Activated naive CD8-positive, alpha-beta T cell treated with anti-CD3 and anti-CD28 coated beads for 36 hours (primary cell): ENCODE data around the gene TMEM232. TPM values are rescaled to one million over a fixed set of nuclear protein-coding genes. Genes with fewer than 3 reads are reported as not detected.
"Not testable (repeated sequence)": the region's sequence is repeated elsewhere in the genome, so short reads cannot be mapped to it uniquely, and the experiment has no call there.

Source experiments
- DNase-seq: peaks from one replicate; pipeline ENCODE4 v3.0.0; 2021
- H3K27ac Mint-ChIP-seq: one replicate; pipeline ENCODE4 v1.8.0; 2022; ENCODE audit warnings: mild to moderate bottlenecking, moderate library complexity, mixed read lengths
- H3K27me3 Mint-ChIP-seq: one replicate; pipeline ENCODE4 v1.8.0; 2022; ENCODE audit warnings: mild to moderate bottlenecking, mixed read lengths
- H3K36me3 Mint-ChIP-seq: one replicate; pipeline ENCODE4 v1.8.0; 2021; ENCODE audit warnings: mild to moderate bottlenecking, mixed read lengths
- H3K4me1 Mint-ChIP-seq: one replicate; pipeline ENCODE4 v1.8.0; 2021; ENCODE audit warnings: mixed read lengths
- H3K4me3 Mint-ChIP-seq: one replicate; pipeline ENCODE4 v1.8.0; 2022; ENCODE audit warnings: mild to moderate bottlenecking, moderate library complexity, mixed read lengths
- H3K9me3 Mint-ChIP-seq: one replicate; pipeline ENCODE4 v1.8.0; 2022; ENCODE audit warnings: mixed read lengths
- total RNA-seq, 2 experiments: library from RNA; stranded (reverse); gene quantifications; one replicate each; pipeline ENCODE4 v1.2.3, GENCODE V29; 2021

Gene TMEM232
- total RNA-seq, 2 experiments from 2014 or later = 0.66 to 1.2 TPM

DNA sequence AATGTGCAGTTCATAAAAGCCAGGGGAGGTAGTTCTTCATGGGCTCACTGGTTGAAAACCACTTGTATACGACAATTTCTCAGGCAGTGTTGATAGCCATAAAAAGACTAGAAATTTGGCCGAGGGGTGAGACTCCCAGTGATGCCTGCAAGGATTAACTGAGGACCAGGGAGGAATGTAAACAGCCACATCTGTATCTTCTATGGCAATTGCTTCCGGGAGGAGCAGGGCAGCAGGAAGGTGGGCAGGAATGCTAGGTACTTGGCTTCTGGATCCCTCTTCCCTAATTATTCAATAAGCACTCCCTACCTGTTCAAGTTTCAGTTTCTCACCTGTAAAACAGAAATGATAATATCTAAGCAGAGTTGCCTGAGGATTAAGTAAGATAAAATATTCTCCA, 45.4 kb downstream of the TMEM232 start:
- H3K9me3 Mint-ChIP-seq = no peaks in the 10 kb centered on the region
- H3K27ac Mint-ChIP-seq = no peak overlapping the region

DNA sequence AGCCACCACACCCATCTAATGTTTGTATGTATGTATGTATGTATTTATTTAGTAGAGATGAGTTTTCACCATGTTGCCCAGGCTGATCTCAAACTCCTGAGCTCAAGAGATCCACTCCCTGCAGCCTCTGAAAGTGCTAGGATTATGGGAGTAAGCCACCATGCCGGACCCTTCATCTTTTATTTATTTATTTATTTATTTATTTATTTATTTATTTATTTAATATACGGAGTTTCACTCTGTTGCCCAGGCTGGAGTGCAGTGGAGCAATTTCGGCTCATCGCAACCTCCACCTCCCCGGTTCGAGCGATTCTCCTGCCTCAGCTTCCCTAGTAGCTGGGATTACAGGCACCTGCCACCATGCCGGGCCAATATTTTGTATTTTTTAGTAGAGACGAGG, 49.9 kb downstream of the TMEM232 start:
- H3K9me3 Mint-ChIP-seq, H3K4me3 Mint-ChIP-seq, DNase-seq, H3K27me3 Mint-ChIP-seq, H3K4me1 Mint-ChIP-seq, H3K36me3 Mint-ChIP-seq, H3K27ac Mint-ChIP-seq: not testable (repeated sequence)

More for the DNA sequence above, 45.4 kb downstream of the TMEM232 start:
- DNase-seq = no peak
- Mint-ChIP-seq H3K36me3 (no peaks in the 10 kb centered on the region), H3K4me1 (no peaks in the 10 kb centered on the region), H3K4me3 (no peak overlapping the region), H3K27me3 (peaks cover 13% of the 10 kb centered on the region)

DNA sequence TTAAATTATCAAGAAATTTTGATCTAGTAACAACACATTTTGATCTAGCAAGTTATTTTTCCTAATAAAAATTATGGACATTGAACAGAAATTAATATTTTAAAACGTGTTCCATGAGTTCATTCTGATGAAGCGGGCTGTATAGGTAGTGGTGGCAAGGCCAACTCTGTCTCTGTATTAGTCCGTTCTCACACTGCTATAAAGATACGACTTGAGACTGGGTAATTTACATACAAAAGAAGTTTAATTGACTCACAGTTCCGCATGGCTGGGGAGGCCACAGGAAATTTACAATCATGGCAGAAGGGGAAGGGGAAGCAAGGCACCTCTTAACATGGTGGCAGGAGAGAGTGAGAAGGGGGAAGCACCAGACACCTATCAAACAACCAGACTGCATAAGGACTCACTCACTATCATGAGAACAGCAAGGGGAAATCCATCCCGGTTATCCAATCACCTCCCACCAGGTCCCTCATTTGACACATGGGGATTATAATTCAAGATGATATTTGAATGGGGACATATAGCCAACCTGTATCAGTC, 61.2 kb downstream of the TMEM232 start:
- H3K36me3 Mint-ChIP-seq = no peaks in the 10 kb centered on the region
- no peak overlapping the region for H3K27ac Mint-ChIP-seq
- no peaks in the 10 kb centered on the region for H3K4me1 Mint-ChIP-seq
- H3K4me3 Mint-ChIP-seq = no peak overlapping the region
- DNase-seq = no peak
- no peaks in the 10 kb centered on the region for H3K27me3 Mint-ChIP-seq
- no peaks in the 10 kb centered on the region for H3K9me3 Mint-ChIP-seq

DNA sequence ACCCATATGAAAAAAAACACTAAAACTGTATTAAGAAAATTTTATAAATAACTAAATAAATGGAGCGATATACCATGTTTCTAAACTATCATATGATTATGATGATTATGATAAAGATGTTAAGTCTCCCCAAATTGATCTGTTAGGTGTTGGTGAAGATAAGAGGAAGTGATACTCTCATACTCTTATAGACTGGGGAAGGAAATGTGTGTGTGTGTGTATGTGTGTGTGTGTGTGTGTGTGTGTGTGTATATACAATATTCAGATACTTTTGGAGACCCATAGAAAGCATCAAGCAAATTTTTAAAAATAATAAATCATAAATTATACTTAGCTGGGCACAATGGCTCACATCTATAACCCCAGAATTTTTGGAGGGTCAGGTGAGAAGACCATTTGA, 62.9 kb downstream of the TMEM232 start:
- H3K4me1 Mint-ChIP-seq = no peaks in the 10 kb centered on the region

DNA sequence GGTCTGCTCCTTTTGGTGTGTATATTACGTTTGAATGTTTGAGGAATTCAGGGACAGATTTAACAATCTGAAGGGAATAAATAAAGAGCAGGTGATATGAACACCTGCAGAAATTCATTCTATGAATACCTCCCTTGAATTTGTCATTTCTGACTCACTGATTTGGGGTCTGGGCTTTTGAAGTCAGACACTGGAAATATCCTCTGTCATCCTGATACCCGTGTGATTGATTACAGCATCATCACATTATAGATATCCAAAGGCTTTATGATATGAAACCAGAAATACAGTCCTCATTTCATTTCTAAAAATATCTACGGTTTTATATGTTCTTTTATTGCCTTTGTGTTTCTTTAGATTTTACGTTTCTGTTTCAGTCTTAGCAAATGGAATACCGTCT, 68.5 kb downstream of the TMEM232 start:
- no peak overlapping the region for H3K4me3 Mint-ChIP-seq
- no peak overlapping the region for H3K27ac Mint-ChIP-seq
- peaks cover 4% of the 10 kb centered on the region for H3K4me1 Mint-ChIP-seq

More for the DNA sequence above, 62.9 kb downstream of the TMEM232 start:
- no peaks in the 10 kb centered on the region for H3K36me3 Mint-ChIP-seq
- no peaks in the 10 kb centered on the region for H3K9me3 Mint-ChIP-seq
- H3K4me3 Mint-ChIP-seq = no peak overlapping the region
- H3K27ac Mint-ChIP-seq = no peak overlapping the region
- H3K27me3 Mint-ChIP-seq = peaks cover 4% of the 10 kb centered on the region
- DNase-seq = no peak

DNA sequence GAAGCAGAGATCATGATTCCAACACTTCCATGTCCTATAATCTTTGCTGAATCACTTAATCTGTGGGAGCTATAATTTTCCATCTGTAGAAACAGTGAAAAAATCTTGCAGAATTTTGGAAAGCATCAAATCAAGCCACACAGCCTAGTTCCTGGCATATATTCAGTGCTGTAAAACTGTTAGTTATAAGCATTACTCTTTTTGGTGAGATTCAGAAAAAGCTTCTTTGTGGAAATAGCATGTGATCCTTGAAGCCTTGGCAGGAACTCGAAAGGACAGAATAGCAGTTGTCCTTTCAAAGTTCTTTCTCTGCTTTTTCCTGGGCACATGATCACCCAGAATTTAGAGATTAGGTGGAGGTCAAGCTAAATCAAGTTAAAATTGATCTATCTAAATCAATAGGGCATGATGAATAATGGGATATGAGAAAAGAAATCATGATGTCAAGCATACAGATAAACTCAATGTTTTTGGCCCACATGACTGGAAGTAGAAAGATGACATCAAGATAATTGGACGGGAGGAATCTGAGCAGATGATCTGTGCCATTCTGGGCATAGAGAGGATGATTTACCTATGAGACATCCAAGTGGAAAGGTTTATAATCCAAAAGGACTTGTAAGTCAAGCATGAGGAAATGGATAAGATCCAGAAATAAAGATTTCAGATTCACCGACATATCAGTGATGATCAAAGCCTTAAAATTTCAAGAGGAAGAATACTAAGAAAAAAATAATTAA, 73.1 kb downstream of the TMEM232 start:
- Mint-ChIP-seq H3K4me1 (peaks cover 4% of the 10 kb centered on the region), H3K27ac (no peak overlapping the region), H3K4me3 (no peak overlapping the region), H3K27me3 (peaks cover 13% of the 10 kb centered on the region), H3K9me3 (no peaks in the 10 kb centered on the region), H3K36me3 (no peaks in the 10 kb centered on the region)
- no peak for DNase-seq

More for the DNA sequence above, 68.5 kb downstream of the TMEM232 start:
- H3K9me3 Mint-ChIP-seq = no peaks in the 10 kb centered on the region
- no peaks in the 10 kb centered on the region for H3K36me3 Mint-ChIP-seq
- DNase-seq = no peak
- peaks cover 8% of the 10 kb centered on the region for H3K27me3 Mint-ChIP-seq

DNA sequence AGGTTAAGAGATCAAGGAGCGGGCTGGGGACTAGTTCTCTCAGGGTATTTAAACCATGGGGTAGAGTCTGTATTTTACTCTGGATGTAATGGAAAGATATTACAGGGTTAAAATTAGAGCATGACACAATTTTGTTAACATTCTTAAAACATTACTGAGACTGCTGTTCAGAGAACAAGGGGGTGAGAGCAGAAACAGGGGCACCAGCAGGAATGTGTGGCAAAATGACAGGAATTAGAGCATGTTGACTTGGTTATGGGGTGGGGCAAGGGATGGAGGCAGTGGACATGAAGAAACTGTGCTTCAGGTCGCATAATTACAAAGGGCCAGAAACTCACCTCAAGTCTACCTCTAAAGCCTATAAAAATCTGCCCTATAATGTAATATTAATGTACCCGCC, 75.0 kb downstream of the TMEM232 start:
- H3K27me3 Mint-ChIP-seq = peaks cover 11% of the 10 kb centered on the region
- H3K36me3 Mint-ChIP-seq = no peaks in the 10 kb centered on the region
- DNase-seq = no peak
- H3K27ac Mint-ChIP-seq = no peak overlapping the region
- H3K9me3 Mint-ChIP-seq = no peaks in the 10 kb centered on the region
- no peak overlapping the region for H3K4me3 Mint-ChIP-seq
- H3K4me1 Mint-ChIP-seq = peaks cover 2% of the 10 kb centered on the region

DNA sequence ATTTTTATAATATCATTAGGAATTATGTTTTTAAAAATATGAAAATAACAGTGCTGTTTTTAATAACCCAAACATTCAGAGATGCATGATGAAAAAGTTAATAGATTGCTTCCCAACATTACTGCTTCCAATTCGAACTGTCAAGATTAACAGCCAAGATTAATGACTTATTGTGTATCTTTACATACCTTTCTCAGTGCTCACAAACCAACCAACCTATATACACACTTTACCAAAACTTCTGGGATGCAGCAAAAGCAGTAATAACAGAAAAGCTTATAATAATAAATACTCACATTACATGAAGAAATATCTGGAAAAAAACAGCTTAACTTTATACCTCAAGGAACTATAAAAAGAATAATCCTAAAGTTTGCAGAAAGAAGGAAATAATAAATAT, 82.1 kb downstream of the TMEM232 start:
- DNase-seq = no peak
- Mint-ChIP-seq H3K36me3 (no peaks in the 10 kb centered on the region), H3K4me3 (no peak overlapping the region), H3K9me3 (peaks cover 4% of the 10 kb centered on the region), H3K4me1 (peaks cover 1% of the 10 kb centered on the region), H3K27ac (no peak overlapping the region), H3K27me3 (peaks cover 18% of the 10 kb centered on the region)

DNA sequence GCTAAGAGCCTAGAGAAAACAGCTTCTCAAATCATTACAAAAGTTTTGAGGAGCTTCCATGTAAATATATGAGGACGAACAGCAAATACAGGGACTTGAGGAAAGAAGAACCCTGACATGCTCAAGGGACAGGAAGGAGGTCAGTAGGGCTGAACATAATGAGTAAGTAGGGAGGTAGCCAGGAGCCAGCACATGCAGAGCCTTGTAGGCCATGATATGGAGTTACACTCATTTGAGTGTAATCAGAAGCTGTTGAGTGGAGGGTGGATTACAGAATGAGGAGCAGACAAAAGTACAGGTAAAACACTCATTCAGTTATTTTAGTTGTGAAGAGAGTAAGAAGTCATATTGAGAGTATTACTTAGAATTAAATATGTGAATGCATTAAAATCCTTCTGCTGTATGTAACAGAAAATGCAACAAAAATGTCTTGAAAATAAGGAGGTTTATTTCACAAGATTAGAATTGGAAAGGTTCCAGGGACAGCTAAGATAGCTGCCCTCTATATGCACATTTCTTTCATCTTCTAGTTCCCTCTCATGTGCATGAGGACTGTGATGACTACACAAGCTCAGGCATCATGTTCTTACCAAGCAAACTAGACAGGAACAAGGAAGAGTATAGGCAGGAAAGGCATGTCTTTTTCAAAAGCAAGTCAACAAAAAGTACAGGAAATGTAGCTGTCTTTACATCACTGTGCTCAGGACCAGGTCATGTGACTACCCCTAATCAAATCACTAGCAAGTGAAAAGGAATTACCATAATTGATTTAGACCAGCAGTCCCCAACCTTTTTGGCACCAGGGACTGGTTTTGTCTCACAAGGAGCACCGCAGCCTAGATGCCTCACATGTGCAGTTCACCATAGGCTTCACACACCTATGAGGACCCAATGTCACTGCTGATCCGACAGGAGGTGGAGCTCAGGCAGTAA, 87.2 kb downstream of the TMEM232 start:
- Mint-ChIP-seq H3K27me3 (peaks cover 5% of the 10 kb centered on the region), H3K36me3 (no peaks in the 10 kb centered on the region)

DNA sequence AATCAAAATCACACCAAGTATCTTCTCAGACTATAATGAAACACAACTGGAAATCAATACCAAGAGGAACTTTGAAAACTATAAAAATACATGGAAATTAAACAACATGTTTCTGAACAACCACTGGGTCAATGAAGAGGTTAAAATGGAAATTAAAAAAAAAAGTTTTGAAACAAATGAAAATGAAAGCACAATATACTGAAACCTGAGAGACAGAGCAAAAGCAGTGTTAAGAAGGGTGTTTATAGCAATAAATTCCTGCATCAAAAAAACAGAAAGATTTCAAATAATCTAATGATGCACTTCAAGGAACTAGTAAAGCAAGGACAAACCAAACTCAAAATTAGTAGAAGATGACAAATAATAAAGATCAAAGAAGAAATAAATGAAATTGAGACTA, 92.0 kb downstream of the TMEM232 start:
- H3K27ac Mint-ChIP-seq = no peak overlapping the region
- DNase-seq = no peak
- H3K9me3 Mint-ChIP-seq = peaks cover 5% of the 10 kb centered on the region
- peaks cover 11% of the 10 kb centered on the region for H3K4me1 Mint-ChIP-seq
- no peaks in the 10 kb centered on the region for H3K27me3 Mint-ChIP-seq
- no peak overlapping the region for H3K4me3 Mint-ChIP-seq
- H3K36me3 Mint-ChIP-seq = no peaks in the 10 kb centered on the region

More for the DNA sequence above, 87.2 kb downstream of the TMEM232 start:
- Mint-ChIP-seq H3K4me3 (no peak overlapping the region), H3K9me3 (no peaks in the 10 kb centered on the region), H3K27ac (no peak overlapping the region), H3K4me1 (peaks cover 9% of the 10 kb centered on the region)
- DNase-seq = no peak

DNA sequence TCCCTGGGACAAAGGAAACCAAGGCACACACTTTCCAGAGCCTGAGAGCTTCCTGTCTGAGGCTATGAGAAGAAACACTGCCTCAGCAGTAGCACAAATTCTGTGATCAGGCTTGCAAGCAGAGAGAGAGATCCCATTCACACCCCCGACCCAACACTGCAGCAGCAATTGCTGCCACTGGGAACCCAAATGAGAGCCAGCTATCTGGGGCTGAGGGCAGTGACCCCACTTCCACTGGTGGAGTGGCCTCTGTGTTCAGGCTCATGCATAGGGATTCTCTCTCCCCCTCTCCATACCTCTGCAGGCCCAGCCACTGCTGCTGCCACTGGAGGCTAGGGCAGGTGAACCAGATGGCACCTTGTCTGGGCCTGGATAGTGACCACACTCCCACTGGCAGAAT, 95.2 kb downstream of the TMEM232 start:
- Mint-ChIP-seq H3K4me3 (no peak overlapping the region), H3K27ac (no peak overlapping the region)

DNA sequence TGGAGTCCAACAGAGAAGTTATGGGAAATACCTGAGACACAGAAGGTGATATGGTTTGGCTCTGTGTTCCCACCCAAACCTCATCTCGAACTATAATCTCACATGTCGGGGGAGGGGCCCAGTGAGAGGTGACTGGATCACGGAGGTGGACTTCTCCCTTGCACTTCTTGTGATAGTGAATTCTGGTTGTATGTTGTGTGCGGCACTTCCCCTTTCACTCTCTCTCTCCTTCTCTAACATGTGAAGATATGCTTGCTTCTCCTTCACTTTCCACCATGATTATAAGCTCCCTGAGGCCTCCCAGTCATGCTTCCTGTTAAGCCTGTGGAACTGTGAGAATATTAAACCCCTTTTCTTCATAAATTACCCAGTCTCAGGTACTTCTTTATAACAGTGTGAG, 96.1 kb downstream of the TMEM232 start:
- DNase-seq = no peak
- Mint-ChIP-seq H3K27ac (no peak overlapping the region), H3K4me1 (peaks cover 6% of the 10 kb centered on the region), H3K36me3 (no peaks in the 10 kb centered on the region), H3K9me3 (peaks cover 5% of the 10 kb centered on the region), H3K27me3 (peaks cover 7% of the 10 kb centered on the region), H3K4me3 (no peak overlapping the region)

More for the DNA sequence above, 95.2 kb downstream of the TMEM232 start:
- Mint-ChIP-seq H3K36me3 (no peaks in the 10 kb centered on the region), H3K9me3 (peaks cover 5% of the 10 kb centered on the region), H3K4me1 (peaks cover 6% of the 10 kb centered on the region), H3K27me3 (peaks cover 7% of the 10 kb centered on the region)
- DNase-seq = no peak

DNA sequence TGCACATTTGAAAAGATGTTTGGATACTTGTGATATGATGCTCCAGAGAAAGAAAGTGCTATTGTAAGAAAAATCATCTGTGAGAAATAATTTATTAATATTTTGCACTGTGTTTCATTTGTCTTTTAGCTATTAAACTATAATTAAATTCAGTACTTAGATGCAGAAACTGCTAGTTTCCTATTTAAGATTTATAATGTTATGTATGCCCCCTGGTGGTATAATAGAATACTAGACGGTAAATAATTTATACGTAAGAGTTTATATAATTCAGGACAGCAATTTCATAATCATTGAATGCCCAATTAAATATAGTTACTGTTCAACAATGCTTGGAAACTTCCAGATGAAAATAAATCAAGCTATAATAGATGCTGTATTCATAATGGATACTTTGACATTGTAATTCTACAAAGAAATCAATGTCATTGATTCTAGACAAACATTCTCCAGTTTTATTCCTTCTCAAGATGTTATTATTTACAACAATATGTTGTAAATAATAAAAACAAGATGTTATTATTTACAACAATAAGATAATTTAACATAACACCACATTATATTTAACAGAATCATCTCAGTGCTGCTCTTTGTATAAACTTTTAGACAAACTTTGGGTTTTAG, 101.0 kb downstream of the TMEM232 start:
- no peak overlapping the region for H3K4me3 Mint-ChIP-seq
- no peak overlapping the region for H3K27ac Mint-ChIP-seq
- no peak for DNase-seq
- no peaks in the 10 kb centered on the region for H3K4me1 Mint-ChIP-seq
- H3K36me3 Mint-ChIP-seq = no peaks in the 10 kb centered on the region
- H3K9me3 Mint-ChIP-seq = no peaks in the 10 kb centered on the region
- peaks cover 9% of the 10 kb centered on the region for H3K27me3 Mint-ChIP-seq

DNA sequence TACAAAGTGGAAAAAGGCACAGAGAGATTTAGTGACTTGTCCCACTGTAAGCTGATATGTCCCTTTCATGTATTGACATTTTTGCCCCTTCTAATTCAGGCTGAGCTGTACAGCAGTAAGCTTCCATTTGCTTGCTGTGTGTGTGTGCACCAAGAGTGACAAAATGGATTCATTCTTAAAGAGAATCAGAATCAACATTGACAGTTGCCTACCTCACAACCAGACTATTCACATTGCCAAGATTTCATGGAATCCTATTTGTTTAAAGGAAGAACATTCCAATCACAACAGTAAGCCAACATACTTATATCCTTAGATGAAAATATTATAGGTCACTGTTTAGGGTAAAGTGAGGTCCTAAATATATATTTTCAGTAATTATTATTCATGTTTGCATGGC, 102.6 kb downstream of the TMEM232 start:
- DNase-seq = no peak
- Mint-ChIP-seq H3K4me3 (no peak overlapping the region), H3K4me1 (no peaks in the 10 kb centered on the region), H3K36me3 (no peaks in the 10 kb centered on the region), H3K9me3 (no peaks in the 10 kb centered on the region), H3K27me3 (peaks cover 9% of the 10 kb centered on the region), H3K27ac (no peak overlapping the region)

DNA sequence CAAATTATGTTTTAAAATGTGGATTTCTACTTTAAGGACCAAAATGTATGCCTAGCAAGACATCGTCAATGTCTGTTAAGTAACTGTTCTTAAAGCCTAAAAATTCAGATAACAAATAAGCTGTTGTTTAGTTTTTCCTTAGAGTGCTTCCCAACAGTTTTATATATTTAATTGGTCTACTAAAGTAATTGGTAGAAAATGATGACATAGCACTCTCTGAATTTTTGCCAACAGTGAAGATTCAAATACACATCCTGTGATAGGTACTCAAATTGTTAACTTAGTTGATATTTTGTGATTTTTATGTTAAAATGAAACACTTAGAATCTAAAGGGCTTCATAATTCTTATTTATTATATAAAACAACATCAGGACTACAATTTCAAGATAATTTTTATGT, 107.5 kb downstream of the TMEM232 start:
- no peak overlapping the region for H3K27ac Mint-ChIP-seq
- no peaks in the 10 kb centered on the region for H3K4me1 Mint-ChIP-seq
- H3K27me3 Mint-ChIP-seq = peaks cover 3% of the 10 kb centered on the region
- DNase-seq = no peak
- no peak overlapping the region for H3K4me3 Mint-ChIP-seq
- no peaks in the 10 kb centered on the region for H3K36me3 Mint-ChIP-seq
- H3K9me3 Mint-ChIP-seq = peaks cover 5% of the 10 kb centered on the region
